Activated CD4-positive, alpha-beta T cell treated with anti-CD3 and anti-CD28 coated beads for 36 hours (primary cell): Measurements from ENCODE around the gene GTF2A2. TPM values are rescaled to one million over a fixed set of nuclear protein-coding genes. Genes with fewer than 3 reads are reported as not detected.

Source experiments
- total RNA-seq, 2 experiments: library from RNA; stranded (reverse); gene quantifications; one replicate each; pipeline ENCODE4 v1.2.3, GENCODE V29; 2021

The GTF2A2 gene
- total RNA-seq, 2 experiments from 2014 or later, result 167 to 198 TPM

Other genes starting within 250 kb of the GTF2A2 start
- gene FAM81A, start 219.3 kb downstream of the GTF2A2 start, total RNA-seq, result under 1 TPM; 0.26 to 0.57 TPM
- not detected for gene GCNT3, start 45.7 kb downstream of the GTF2A2 start, total RNA-seq
- 10 to 100 TPM; 51.9 to 61.5 TPM for gene BNIP2, start 31.8 kb upstream of the GTF2A2 start, total RNA-seq